ENCODE data around the gene POU6F2. TPM values are rescaled to one million over a fixed set of nuclear protein-coding genes. Genes with fewer than 3 reads are reported as not detected.
A peak's percentile ranks its signal among the peaks of the same experiment; 100 is the strongest.

Gene POU6F2
- total RNA-seq, 1 experiment from 2014 or later: not detected

GRCh38 chr7:39184391-39184790 lies 206.7 kb downstream of the POU6F2 start:
- Histone ChIP-seq H3K9me3 (ENCODE audit: low read depth, low read length, poor library complexity, severe bottlenecking) (no peaks in the 10 kb centered on the region), H3K27ac (ENCODE audit: low read depth, low read length, poor library complexity, severe bottlenecking) (no peak overlapping the region), H3K4me1 (ENCODE audit: insufficient read depth, low read length, poor library complexity, severe bottlenecking) (no peaks in the 10 kb centered on the region), H3K36me3 (ENCODE audit: insufficient read depth, low read length, poor library complexity, severe bottlenecking) (no peaks in the 10 kb centered on the region), H3K27me3 (replicated peaks; ENCODE audit: insufficient read depth, low read depth, low read length, poor library complexity) (no peaks in the 10 kb centered on the region), H3K4me3 (ENCODE audit: low read depth, low read length, poor library complexity, severe bottlenecking) (no peak overlapping the region)
- ChIA-PET POLR2A (ENCODE audit: low non-redundant PET) (no interaction called here), CTCF (no interaction called here)
- intact Hi-C loops (cut with micrococcal nuclease; ENCODE audit: unreplicated experiment): no loop called here
- TF ChIP-seq EZH2 (IDR thresholded peaks at IDR 0.05; ENCODE audit: borderline replicate concordance, low read depth, low read length, poor library complexity, severe bottlenecking) (no peak), CTCF (conservative IDR thresholded peaks at IDR 0.05; ENCODE audit: low read depth, low read length) (no peak)
- no TSS peak for BruUV-seq (replicated peaks)
- peak; percentile 3 for DNase-seq (ENCODE audit: low spot score)

- intact Hi-C loops (cut with micrococcal nuclease; ENCODE audit: unreplicated experiment): no loop called here
- H3K4me1 ChIP-seq (ENCODE audit: insufficient read depth, low read length, poor library complexity, severe bottlenecking): no peaks in the 10 kb centered on the region
- ChIA-PET POLR2A (ENCODE audit: low non-redundant PET) (no interaction called here), CTCF (no interaction called here)
- no peaks in the 10 kb centered on the region for H3K9me3 ChIP-seq (ENCODE audit: low read depth, low read length, poor library complexity, severe bottlenecking)
- H3K4me3 ChIP-seq (ENCODE audit: low read depth, low read length, poor library complexity, severe bottlenecking): no peak overlapping the region
- no peaks in the 10 kb centered on the region for H3K27me3 ChIP-seq (replicated peaks; ENCODE audit: insufficient read depth, low read depth, low read length, poor library complexity)
- BruUV-seq (replicated peaks): no TSS peak
- no peaks in the 10 kb centered on the region for H3K36me3 ChIP-seq (ENCODE audit: insufficient read depth, low read length, poor library complexity, severe bottlenecking)
- no peak for DNase-seq (ENCODE audit: low spot score)
- TF ChIP-seq EZH2 (IDR thresholded peaks at IDR 0.05; ENCODE audit: borderline replicate concordance, low read depth, low read length, poor library complexity, severe bottlenecking) (no peak), CTCF (conservative IDR thresholded peaks at IDR 0.05; ENCODE audit: low read depth, low read length) (no peak)
- H3K27ac ChIP-seq (ENCODE audit: low read depth, low read length, poor library complexity, severe bottlenecking): no peak overlapping the region
Observed at GRCh38 chr7:39186131-39186530, 208.4 kb downstream of the POU6F2 start.

GRCh38 chr7:39186671-39187070 lies 209.0 kb downstream of the POU6F2 start:
- ChIA-PET CTCF (no interaction called here), POLR2A (ENCODE audit: low non-redundant PET) (no interaction called here)
- no peak for DNase-seq (ENCODE audit: low spot score)
- Histone ChIP-seq H3K4me1 (ENCODE audit: insufficient read depth, low read length, poor library complexity, severe bottlenecking) (no peaks in the 10 kb centered on the region), H3K4me3 (ENCODE audit: low read depth, low read length, poor library complexity, severe bottlenecking) (no peak overlapping the region), H3K27ac (ENCODE audit: low read depth, low read length, poor library complexity, severe bottlenecking) (no peak overlapping the region), H3K9me3 (ENCODE audit: low read depth, low read length, poor library complexity, severe bottlenecking) (no peaks in the 10 kb centered on the region), H3K36me3 (ENCODE audit: insufficient read depth, low read length, poor library complexity, severe bottlenecking) (no peaks in the 10 kb centered on the region), H3K27me3 (replicated peaks; ENCODE audit: insufficient read depth, low read depth, low read length, poor library complexity) (no peaks in the 10 kb centered on the region)
- BruUV-seq (replicated peaks): no TSS peak
- intact Hi-C loops (cut with micrococcal nuclease; ENCODE audit: unreplicated experiment): no loop called here
- TF ChIP-seq EZH2 (IDR thresholded peaks at IDR 0.05; ENCODE audit: borderline replicate concordance, low read depth, low read length, poor library complexity, severe bottlenecking) (no peak), CTCF (conservative IDR thresholded peaks at IDR 0.05; ENCODE audit: low read depth, low read length) (no peak)

All from A673 (cell line).